Renal cortex interstitium (tissue), 11 donors: ENCODE data around the gene ABAT. TPM values are rescaled to one million over a fixed set of nuclear protein-coding genes. Genes with fewer than 3 reads are reported as not detected.
"Not testable (repeated sequence)": the region's sequence is repeated elsewhere in the genome, so short reads cannot be mapped to it uniquely, and the experiment has no call there.

Source experiments
- DNase-seq, 11 donors: peaks; one replicate each; pipeline ENCODE4 v3.0.0-alpha.2; 2013; ENCODE audit warnings: low read depth in 9 of 11, low spot score in 4 of 11; ENCODE audit errors: extremely low read depth in 1 of 11
- polyA plus RNA-seq, 3 donors: library from polyadenylated mRNA; unstranded; fragments of 120-200 nt; gene quantifications; one replicate each; pipeline ENCODE4 v1.2.1, GENCODE V29; 2013; ENCODE audit not compliant: insufficient read length in 3 of 3

Gene ABAT
- polyA plus RNA-seq, 3 donors = 57.0 to 68.6 (median 65.7) TPM

DNA sequence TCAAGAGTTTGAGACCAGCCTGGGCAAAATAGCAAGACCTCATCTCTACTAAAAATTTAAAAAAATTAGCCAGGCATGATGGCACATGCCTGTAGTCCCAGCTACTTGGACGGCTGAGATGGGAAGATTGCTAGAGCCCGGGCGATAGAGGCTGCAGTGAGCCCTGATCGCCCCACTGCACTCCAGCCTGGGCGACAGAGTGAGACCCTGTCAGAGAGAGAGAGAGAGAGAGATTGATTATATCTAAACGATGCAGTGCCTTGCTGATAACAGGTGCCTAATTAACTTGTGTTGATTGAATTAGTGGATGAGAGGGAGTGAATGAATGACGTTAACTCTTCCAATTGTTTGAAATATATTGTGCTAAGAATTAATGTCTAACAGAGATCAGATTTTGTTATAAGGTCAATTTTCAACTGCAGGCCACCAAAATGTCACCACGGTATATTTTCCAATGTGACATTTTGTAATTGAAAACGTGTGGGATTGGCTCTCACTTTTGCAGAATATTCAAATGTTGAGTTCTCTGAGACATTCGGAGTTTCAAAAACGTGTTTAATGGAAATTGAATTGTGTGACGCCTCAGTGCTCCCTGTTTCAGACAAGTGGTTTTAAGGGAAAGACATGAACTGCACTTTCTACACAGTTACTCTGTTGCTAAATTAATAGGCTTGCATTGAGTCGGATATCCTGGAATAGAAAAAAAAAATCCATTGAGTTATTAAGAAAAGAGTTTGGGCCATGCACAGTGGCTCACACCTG, 53.6 kb downstream of the ABAT start:
- no peak for DNase-seq

DNA sequence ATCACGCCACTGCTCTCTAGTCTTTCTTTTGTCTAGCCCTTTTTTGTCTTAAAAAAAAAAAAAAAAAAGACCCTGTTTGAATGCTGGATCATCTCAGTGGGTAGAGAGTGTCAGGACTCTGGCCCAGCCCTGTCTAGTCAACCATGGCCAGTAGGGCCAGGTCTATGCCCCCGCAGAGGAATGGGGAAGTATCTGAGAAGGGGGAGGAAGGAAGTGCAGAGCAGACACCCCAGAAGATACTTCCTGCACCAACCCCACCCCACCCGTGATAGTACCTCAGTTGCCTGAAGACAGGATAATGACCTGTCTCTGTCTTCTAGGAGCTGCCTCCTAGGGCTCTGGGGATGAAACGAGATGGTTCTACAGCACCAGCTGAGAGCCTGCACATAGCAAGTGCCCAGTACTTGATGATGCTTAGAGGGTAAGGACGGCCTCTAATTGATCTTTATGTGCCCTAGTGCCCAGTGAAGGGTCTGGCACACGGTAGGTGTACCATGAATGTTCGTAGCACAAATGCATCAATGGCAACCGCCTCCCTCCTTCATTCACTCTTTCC, 55.4 kb downstream of the ABAT start:
- no peak for DNase-seq

DNA sequence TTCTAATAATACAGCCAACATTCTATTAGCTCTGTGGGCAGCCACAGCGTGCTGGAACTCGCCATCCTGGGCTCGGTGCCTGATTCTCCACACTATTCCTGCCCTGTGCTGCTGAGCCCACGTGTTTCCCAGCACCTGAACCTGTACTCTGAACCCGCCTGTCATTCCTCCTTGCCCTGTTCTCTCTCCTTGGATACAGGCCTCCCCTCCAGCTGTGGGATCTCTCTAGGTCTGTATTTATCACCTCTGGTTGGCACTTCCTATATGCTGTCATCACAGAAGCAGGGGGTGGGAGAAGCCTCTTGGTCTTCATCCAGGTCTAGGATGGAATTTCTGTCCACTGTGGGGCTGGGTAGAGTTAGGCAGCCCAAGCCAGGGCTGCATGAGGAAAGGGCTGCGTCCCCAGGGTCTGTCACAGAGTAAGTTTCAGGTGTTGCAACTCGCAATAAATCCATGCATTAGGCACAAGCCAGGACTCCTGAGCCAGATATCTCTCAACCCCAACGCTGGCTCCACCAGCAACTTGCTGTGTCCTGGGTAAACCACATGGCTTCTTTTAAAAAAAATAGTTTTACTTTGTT, 56.0 kb downstream of the ABAT start:
- no peak for DNase-seq

DNA sequence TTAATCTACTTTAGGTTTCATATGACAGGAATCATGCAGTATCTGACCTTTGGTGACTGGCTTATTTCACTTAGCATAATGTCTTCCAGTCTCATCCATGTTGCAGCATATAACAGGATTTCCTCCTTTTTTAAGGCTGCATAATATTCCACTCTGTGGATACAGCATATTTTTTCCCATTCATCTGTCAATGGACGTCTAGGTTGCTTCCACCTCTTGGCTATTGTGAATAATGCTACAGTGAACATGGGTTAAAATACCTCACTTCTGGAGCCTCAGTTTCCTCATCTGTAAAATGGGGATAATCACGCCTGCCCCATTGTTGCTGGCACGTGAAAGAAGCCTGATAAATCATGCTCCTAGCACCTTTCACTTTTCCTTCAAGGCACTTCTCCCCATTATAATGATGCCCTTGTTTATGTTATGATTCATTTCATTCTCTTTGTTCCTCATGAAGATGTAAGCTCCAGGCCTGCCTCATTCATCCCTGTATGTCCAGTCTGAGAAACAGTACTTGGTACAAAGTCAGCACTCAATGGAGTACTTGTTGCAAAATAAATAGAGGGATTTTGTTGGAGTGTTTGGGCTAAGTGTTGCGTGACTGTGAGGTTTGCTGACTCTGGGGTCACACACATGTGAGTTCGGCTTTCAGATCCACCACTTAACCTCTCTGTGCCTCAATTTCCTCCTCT, 59.6 kb downstream of the ABAT start:
- DNase-seq = no peak

DNA sequence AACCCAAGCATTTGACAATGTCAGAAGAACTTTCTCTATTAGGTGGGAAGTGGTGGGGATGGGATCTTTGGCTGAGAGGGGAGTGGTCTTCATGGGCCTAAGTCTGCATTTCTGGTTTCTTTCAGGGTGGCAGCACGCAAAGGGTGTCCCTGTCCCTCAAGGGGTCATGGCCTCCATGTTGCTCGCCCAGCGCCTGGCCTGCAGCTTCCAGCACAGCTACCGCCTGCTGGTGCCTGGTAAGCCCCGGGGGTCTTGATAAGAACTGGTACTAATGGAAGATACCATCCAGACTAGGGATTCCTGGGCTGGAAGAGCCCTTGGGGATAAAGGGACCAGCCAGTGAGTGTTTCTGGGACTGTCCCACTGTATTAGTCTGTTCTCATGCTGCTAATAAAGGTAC, 61.2 kb downstream of the ABAT start:
- no peak for DNase-seq

DNA sequence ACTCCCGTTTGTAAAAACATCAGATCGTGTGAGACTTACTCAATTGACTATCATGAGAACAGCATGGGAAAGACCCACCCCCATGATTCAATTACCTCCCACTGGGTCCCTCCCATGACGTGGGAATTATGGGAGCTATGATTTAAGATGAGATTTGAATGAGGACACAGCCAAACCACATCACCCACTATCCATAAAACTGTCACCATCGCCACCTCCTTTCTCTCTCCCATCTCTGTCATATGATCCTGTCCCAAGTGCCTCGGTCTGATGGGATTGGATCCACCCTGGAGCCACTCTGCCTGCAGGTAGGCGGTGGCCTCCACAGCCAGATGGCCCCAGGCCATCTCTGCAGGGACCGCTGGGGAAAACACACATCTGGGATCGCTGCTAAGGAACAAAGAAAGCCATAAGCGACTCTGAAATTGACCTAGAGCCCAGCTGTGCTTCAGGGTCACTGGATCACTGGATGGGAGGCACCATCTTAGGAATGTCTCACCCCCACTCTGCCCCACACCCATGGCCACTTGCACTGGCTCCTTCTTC, 61.8 kb downstream of the ABAT start:
- DNase-seq = no peak

DNA sequence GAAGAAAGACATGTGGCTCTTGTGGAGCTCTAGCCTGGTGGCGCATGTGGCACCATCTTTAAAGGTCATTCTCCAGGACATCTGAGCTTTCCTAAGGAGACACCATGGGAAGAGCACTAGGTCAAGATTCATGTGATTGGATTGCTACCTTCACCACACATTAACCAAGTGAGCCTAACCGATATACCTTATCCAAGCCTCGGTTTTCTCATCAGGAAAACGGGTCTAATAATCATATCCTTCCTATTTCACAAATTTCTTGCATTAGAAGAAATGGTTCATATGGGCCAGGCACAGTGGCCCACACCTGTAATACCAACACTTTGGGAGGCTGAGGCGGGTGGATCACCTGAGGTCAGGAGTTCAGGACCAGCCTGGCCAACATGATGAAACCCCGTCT, 64.7 kb downstream of the ABAT start:
- no peak for DNase-seq

DNA sequence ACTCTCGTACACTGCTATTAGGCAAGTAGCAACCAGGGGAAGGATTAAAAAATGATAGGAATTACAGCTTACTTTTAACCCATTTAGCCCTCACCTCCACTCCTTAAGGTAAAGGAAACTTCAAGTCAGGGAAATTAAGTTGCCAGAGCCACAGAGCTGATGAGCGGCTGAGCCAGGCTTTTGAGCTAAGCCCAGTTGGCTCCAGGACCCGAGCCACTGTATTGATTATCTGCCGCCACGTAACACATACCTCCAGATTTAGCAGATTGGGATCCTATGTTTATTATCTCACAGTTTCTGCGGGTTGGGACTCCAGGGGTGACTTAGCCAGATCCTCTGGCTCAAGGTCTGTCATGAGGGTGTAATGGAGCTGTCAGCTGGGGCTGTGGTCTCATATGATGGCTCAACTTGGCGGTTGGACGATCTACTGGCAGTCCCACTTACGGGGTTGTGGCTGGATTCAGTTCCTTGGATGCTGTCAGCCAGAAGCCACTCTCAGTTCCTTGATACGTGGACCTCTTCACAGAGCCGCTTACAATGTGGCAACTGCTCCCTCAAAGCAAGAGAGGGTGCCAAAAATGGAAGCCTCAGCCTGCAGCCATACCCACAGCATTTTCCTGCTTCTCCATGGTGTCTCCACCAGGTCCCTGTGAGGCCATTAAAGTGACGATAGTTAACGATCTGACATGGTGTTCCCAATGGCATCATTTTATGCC, 65.7 kb downstream of the ABAT start:
- no peak for DNase-seq

DNA sequence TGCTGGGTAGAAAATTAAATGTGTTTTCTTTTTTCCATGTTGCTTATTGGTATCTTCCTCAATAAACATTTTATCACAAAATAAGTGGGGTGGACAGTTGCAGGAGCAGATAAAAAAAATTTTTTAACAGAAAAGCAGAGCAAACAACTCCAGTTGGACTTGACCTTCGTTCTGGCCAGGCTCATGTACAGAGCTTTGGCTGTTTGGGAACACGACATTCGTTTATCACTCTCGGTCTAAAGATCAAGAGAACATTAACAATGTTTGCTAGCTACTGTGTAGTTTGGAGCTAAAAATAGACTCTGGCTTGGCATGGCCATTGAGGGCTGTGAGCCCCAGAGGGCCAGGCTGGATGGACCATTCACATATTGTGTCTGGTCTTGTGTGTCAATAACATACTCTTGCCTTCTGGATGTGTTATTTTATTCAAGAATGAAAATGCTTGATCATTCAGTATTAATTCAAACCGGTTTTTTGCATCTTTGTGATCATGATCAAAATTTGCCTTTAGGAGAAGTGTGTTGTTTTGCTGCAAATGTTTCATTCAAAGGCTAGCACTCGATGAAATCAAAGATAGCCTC, 66.4 kb downstream of the ABAT start:
- DNase-seq = no peak

DNA sequence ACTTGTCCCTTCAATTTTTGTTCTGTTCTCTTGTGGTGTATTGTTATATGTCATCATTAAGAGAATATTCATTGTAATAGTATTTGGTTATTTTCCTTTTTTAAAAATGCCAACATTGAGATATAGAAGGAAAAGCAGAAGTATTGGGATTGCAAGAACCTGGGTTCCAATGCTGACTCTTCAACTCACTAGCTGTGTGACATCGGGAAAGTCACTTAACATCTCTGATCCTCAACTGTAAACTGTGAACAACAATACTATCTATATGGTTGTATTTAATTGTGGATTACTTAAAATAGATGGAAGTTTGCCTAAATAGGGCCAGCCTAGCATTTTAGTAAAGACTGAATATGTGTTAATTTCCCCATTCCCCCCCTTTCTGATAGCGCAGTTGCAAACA, 67.2 kb downstream of the ABAT start:
- no peak for DNase-seq

DNA sequence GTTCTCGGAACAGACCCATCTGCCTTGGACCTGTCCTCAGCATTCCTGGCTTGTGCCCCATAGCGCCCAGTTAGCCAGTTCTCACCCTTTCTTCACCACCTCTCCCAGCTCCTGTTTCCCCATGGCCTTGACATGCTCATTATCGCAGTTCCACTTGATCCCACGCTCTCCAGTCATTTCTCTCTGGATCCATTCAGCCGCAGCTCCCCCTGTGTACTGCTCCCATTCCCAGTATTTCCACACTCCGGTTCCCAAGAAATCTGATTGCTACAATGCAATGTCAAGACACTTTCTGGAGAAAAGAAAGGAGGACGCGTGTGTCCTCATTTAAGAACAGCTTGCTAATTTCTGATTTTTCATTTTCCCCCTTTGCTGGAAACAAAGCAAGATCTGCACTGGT, 67.7 kb downstream of the ABAT start:
- no peak for DNase-seq

DNA sequence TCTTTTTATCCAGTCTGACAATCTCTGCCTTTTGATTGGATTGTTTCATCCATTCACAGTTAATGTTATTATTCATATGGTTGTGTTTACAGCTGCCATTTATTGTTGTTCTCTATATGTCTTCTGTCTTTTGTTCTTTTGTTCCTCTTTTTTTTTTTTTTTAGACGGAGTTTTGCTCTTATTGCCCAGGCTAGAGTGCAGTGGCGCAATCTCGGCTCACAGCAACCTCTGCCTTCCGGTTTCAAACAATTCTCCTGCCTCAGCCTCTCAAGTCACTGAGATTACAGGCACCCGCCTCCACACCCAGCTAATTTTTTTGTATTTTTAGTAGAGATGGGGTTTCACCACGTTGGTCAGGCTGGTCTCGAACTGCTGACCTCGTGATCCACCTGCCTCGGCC, 74.5 kb downstream of the ABAT start:
- DNase-seq = not testable (repeated sequence)

DNA sequence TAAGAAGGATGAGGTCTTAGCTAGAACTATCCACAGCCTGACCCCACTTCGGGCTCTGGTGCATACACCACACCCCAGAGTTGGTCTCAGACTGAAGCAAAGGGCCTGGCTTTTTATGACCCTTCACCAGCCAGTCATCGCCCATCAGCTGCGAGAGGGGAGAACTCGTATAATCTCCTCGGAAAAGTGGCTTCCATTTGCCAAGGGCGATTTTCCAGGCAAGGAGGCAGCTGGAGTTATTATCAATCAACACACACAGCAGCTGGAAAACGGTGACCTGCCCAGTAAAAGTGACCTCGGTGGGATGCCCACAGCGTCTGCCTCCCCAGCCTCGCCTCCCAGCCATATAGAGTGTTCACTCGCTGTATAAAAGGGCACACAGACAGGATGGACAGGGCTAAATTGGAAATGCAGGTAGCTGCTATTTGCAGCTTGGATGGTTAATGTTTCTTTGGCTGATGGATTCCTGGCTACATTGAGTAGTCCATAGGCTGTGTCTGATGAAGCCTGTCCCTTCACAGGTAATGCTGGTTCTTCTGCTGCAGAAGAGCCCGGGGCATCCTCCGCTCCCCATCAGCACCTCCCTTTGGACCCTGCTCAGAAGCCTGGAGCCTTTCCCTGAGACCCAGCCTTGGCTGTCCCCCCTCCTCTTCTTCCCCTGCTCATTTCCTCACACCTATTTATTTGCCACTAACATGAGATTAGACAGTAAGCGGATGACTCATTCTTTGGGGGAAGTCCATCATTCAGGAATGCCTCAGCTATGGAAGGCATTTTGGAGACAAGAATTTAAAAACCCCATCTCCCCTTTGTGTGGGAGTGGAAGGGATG, 77.3 kb downstream of the ABAT start:
- DNase-seq = no peak

DNA sequence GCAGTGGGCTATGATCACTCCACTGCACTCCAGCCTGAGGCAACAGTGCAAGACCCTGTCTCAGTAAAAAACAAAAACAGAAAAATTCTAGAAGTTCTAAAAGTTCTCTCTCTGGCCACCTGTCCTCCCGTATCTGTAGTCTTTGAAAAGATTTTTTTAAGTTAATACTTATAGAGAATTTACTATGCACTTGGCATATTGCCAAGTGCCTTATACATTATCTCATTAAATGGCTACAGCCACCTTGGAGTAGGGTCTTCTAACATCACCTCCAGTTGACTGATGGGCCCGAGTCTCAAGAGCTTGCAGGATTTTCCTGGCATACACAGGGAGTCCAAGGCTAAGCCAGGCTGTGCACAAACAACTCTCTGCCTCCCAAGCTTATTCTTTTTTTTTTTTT, 78.3 kb downstream of the ABAT start:
- no peak for DNase-seq

DNA sequence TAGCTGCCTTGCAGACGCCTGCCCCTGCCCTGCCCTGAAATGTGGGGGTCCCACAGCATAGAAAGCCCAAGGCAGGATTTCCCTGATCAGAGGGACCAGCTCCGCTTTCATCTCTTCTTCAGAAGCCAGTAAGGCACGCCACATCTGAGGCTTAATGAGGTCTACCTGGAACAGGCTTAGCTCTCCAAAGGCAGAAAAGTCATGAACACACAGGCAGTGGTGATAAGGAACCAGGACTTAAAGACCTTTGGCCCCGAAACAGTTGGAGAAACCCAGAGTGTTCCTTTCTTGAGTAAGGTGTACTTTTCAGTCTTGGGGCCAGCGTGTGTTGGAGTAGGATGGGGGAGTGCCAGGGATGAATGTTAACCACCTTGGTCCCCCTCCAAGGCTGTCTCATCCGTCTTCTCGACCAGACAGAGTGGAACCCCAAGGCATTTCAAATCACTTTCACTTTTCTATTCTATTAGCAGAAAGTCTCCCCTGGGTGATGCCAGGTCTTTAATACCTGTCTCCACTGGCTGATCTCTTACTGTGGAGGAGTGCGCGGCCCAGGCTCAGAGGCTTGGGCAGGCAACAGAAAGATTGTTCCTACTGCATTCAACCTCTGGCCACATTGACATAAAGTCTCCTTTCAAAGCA, 79.1 kb downstream of the ABAT start:
- no peak for DNase-seq

DNA sequence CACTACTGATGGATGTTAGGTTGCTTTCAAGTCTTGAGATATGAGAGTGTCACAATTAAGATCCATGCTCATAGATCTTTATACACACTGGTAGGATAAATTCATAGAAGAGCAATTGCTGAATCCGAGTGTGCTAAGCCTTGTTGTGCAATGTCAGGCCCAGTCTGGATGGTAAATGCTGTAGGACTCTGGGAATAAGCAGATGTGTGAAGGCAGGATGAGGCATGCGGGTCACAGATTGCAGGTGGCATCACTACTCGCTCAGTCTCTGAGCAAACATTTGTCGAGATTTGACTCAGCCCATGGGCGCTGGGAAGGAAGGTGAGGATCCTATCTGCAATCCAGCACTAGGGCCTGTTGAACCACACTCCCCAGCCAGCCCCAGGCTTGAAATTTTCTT, 82.3 kb downstream of the ABAT start:
- no peak for DNase-seq

DNA sequence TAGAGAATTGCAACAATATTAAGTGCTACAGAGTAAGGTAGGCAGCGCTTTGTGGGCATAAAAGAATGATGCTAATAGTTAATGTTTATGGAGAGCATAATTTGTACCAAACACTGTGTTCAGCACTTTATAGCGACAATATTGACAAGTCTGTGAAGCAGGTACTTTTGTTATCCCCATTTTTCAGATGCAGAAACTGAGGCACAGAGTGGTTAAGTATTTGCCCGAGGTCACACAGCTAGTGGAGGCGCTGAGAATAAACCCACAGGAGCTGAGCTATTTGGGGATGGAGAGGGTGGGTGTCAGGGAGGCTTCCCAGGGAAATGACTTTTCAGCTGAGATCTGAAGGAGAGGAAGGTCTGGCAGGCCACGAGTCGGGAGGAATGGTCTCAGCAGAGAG, 83.6 kb downstream of the ABAT start:
- no peak for DNase-seq

DNA sequence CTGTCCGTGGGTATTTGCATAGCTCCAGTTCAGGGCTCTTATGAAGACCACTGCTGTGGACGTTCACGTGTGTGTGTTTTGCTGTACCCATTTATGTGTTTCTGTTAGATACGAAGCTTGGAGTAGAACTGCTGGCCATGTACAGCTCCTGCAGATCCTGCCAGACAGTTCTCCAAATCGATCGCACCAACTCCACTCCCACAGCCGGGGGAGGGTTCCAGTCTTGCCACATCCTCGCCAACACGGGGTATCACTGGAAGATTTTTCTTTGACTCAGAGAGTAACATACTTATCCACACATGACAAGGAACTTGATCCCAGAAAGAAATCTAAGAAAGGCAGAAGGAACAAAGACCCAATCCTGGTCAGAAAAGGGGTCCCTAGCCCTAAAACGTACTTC, 85.6 kb downstream of the ABAT start:
- no peak for DNase-seq
